HG02970 (cell line): ENCODE results near the gene DISC1.

Experiments
- ATAC-seq: cut with Tn5 transposase; IDR thresholded peaks from one replicate; pipeline ENCODE4 v1.9.1; 2021; ENCODE audit warnings: mild to moderate bottlenecking, moderate library complexity, moderate number of reproducible peaks; ENCODE audit not compliant: unreplicated experiment, low FRiP score

DISC1 gene

GRCh38 chr1:231800108-231800507 lies 173.5 kb downstream of the DISC1 start:
- no peak for ATAC-seq

- ATAC-seq, result no peak
Observed at GRCh38 chr1:231801042-231801585, 174.5 kb downstream of the DISC1 start.

- no peak for ATAC-seq
Observed at GRCh38 chr1:231803353-231803752, 176.8 kb downstream of the DISC1 start.

GRCh38 chr1:231806623-231807495 lies 180.3 kb downstream of the DISC1 start:
- no peak for ATAC-seq

- ATAC-seq, result no peak
Observed at GRCh38 chr1:231807541-231807940, 181.0 kb downstream of the DISC1 start.

GRCh38 chr1:231808116-231808515 lies 181.5 kb downstream of the DISC1 start:
- no peak for ATAC-seq

GRCh38 chr1:231808990-231809389 lies 182.4 kb downstream of the DISC1 start:
- no peak for ATAC-seq

- ATAC-seq, result no peak
Observed at GRCh38 chr1:231810415-231810814, 183.8 kb downstream of the DISC1 start.

GRCh38 chr1:231814021-231814420 lies 187.4 kb downstream of the DISC1 start:
- ATAC-seq, result no peak

- ATAC-seq, result no peak
Observed at GRCh38 chr1:231814521-231814920, 187.9 kb downstream of the DISC1 start.

GRCh38 chr1:231817801-231818200 lies 191.2 kb downstream of the DISC1 start:
- ATAC-seq, result no peak

- ATAC-seq, result no peak
Observed at GRCh38 chr1:231818337-231818736, 191.7 kb downstream of the DISC1 start.

- no peak for ATAC-seq
Observed at GRCh38 chr1:231821281-231821680, 194.7 kb downstream of the DISC1 start.

GRCh38 chr1:231822041-231822440 lies 195.5 kb downstream of the DISC1 start:
- no peak for ATAC-seq

GRCh38 chr1:231826566-231826965 lies 200.0 kb downstream of the DISC1 start:
- ATAC-seq, result no peak

- no peak for ATAC-seq
Observed at GRCh38 chr1:231827337-231828105, 200.9 kb downstream of the DISC1 start.

- ATAC-seq, result no peak
Observed at GRCh38 chr1:231828182-231828920, 201.8 kb downstream of the DISC1 start.

GRCh38 chr1:231829332-231829731 lies 202.7 kb downstream of the DISC1 start:
- no peak for ATAC-seq

GRCh38 chr1:231836227-231836893 lies 209.8 kb downstream of the DISC1 start:
- no peak for ATAC-seq

- ATAC-seq, result no peak
Observed at GRCh38 chr1:231838521-231838920, 211.9 kb downstream of the DISC1 start.
